ENCODE measurements around the gene GID8.
"Not testable (repeated sequence)": the region's sequence is repeated elsewhere in the genome, so short reads cannot be mapped to it uniquely, and the experiment has no call there.

Gene GID8

GRCh38 chr20:62922451-62922921, 15.5 kb upstream of the GID8 start:
- no peak for DNase-seq (ENCODE audit: low spot score)

GRCh38 chr20:62923059-62923668, 14.8 kb upstream of the GID8 start:
- not testable (repeated sequence) for DNase-seq (ENCODE audit: low spot score)

GRCh38 chr20:62923669-62924441, 14.1 kb upstream of the GID8 start:
- DNase-seq (ENCODE audit: low spot score), result no peak

GRCh38 chr20:62924442-62925075, 13.4 kb upstream of the GID8 start:
- no peak for DNase-seq (ENCODE audit: low spot score)

DNA sequence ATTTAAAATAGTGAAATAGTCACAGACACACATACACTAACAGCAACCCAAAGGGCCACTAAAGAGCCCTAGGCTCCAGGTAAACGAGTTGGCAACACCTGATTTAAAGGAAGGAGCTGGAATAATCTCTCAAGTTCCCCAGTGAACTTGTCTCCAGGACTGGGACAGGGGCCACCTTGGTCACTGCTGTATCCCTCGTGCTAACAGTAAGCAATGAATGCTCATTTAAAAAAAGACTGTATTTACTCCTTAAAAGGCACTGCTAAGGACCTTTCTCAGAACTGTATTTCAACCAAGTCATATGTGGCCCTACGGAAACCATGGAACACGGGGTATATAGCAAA, 12.9 kb upstream of the GID8 start:
- DNase-seq (ENCODE audit: low spot score), result no peak

- DNase-seq (ENCODE audit: low spot score), result peak; percentile 53
Measured at GRCh38 chr20:62925420-62926228, 12.3 kb upstream of the GID8 start.

DNA sequence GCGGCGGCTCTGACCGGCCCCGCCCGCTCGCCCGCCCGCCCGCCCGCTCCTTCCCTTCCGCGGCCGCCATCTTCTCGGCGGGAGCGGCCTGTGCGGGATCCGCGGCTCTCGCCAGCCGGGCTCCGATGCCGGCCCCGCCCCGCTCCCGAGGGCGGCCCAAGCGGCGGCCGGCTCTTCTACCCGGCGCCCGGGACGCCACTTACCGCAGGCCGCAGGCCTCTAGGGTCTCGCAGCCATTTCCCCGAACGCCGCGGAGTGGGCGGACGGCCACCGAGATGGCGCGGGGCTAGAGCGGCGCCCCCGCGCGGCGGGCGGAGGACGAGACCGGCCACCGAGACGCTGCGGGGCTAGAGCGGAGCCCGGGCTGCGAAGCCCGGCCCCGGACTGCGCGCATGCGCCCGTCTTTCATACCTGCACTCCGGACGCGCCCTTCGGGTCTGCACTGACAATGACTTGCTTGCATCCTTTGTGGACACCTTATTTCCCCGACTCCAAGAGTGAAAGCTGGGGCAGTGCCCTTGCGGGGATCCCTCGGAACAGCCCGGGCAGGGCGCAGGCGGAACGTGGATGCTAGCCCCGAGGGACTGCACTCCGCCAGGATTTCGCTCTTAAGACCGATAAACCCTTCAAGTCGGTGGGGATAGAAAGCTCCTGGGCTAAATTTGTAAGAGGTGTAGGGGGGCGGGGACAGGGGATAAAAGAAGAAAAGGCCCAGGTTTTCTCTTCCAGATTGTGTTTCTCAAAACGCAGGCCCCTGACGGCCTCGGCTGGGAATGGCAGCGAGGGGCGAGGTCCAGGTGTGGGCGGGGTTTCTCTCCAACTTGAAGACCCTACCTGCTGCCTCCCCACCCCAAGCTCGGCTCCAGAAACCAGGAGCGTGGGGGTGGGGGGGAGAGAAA, 11.5 kb upstream of the GID8 start, which contains the start of gene DIDO1:
DIDO1 (minus strand) TSS at position 277 of the 899 bp plus-strand sequence.
- peak; percentile 98 for DNase-seq (ENCODE audit: low spot score)

- DNase-seq (ENCODE audit: low spot score), result no peak
Measured at GRCh38 chr20:62927128-62927705, 10.7 kb upstream of the GID8 start.

DNA sequence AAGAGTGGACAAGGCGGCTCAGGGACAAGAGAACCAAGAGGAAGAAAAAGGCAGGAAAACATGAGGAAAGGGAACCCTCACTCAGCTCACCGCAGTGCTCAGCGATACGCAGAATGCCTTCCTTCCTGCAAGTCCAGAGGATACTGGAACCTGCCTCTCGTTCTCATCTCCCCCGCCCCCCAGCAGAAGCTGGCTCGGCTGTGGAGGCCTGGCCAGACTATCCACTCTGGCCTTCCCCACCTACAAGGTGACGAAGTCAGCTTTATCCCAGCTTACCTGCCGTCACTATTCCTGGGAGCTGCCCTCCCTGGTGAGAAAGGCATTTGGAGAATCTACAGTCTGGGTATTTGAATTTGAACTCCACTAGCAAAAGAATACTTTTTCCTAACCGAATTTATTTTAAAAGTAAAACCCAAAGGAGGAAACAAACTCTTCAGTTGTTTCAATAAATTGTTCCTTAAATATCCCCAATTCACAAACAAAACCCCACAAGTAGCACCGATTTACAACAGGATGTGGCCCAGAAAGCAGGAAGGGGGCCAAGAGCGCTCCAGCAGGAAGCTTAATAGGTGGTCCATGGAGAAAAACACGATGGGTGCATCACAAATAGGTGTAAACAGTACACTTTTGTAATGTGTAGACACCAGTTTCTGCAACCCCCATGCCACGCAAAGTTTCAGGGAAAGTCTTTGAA, 9.6 kb upstream of the GID8 start:
- DNase-seq (ENCODE audit: low spot score), result no peak

DNA sequence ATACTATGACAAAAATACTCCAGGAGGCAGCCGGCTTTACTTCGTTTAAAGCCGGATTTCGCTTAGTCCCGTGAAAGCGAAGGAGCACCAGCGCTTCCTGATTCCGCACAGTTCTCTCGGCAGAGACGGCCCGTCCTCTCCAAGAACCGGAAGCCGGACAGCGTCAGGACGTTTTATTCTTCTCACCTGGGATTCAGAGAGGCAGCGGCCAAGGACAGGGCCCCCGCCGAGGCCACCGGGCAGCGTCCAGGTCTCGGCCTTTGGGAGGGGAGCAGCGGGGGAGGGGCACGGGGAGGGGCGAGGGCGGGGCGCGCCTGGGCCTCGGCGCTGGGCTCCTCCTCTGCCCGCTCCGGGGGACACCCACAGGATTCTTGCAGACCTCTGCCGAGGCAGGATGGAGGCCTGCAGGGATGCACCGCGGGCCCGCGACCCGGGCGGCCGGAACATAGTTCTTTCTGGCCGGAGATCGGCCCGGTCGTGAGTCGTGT, 8.9 kb upstream of the GID8 start:
- DNase-seq (ENCODE audit: low spot score), result peak; percentile 72

- no peak for DNase-seq (ENCODE audit: low spot score)
Measured at GRCh38 chr20:62931464-62931863, 6.5 kb upstream of the GID8 start.

DNA sequence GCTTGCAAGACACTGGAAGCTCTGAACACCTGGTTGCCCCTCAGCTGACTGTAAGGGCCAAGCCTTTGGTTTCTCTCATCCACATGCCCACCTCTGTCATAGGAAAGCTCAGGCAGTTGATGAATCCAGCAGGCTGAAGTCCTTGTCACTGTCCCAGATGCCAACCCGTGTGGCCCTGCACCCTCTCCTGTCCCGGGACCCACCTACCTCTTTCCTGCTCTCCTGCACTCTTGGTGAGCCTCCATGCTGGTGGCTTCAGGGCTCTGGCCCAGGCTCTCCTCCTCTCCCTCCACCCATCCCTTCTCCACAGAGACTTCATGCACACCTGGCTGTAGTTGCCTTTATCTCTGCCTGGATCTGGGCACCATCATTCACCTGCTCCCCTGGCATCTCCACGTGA, 4.0 kb upstream of the GID8 start:
- no peak for DNase-seq (ENCODE audit: low spot score)

DNA sequence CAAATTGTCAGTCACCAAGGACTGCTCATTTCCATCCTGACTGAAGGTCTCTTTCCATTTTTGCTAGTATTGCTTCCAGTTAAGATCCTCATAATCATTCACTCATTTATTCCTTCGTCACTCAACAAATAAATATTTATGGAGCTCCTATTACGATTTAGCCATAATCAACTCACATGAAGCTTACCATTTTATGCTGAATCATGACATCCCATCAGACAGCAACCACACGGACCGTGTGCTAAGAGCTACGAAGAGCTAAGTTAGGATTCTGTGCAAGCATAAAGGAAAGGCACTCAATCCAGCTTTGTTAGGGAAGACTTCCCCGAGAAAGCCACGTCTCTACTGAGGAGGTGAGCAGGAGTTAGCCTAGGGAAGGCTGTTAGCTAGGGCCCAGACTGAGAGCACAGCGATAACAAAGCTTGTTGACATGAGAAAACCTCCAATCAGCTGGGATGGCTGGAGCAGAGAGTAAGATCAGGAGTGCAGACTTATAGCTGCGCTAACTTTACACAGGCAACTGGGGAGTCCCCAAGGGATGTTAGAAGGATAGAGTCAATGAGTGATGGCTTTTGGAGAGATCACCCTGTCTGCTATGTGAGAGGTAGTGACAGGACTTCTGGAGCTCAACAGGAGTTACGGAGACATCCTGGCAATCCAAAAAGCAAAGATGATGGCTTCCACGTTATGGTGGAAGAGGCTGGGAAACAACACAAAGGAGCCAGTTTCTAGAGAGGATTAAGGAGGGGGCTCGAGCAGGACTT, 2.6 kb upstream of the GID8 start:
- no peak for DNase-seq (ENCODE audit: low spot score)

GRCh38 chr20:62935968-62936585, 1.9 kb upstream of the GID8 start:
- DNase-seq (ENCODE audit: low spot score), result no peak

- peak; percentile 98 for DNase-seq (ENCODE audit: low spot score)
Measured at GRCh38 chr20:62937268-62938104, 461 bp upstream of the GID8 start.

DNA sequence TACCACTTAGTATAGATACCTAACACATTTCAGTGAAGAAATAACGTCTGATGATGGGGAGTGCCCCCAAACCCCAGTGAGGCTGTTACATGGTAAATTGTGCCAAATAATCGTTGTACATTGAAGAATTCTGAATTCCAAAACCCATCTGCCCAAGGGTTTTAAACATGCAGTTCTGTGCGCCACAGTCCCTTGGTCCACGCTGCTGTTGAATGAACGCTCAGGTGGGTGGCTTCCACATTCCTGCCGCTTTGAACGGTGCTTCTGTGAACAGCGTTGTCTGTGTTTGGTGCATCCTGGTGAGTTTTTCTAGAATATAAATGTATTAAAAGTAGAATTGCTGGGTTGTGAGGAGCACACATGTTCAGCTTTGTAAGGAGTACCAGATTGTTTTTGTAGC, 2.9 kb downstream of the GID8 start:
- no peak for DNase-seq (ENCODE audit: low spot score)

- DNase-seq (ENCODE audit: low spot score), result no peak
Measured at GRCh38 chr20:62941792-62942191, 3.8 kb downstream of the GID8 start.

DNA sequence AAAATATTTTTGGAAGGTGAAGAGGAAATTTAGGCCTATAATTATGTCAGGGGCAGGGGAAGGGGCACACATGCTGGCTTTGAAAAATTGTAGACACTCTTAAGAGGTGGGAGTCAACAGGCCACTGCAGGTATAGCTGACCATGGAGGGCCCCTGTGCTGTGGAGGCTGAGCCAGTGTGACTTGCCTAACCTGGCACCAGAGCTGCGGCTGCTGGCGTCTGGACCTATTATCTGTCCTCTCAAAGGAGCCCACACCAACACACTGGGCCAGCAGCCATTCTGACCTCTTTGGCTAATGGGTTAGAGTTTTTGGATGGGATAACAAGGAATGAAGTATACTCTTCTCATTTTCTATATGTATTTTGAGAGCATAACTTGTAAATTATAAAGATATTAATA, 4.5 kb downstream of the GID8 start:
- no peak for DNase-seq (ENCODE audit: low spot score)
